ENCODE data around the gene TCF4.

Gene TCF4

GRCh38 chr18:55328301-55328700 lies 259.7 kb downstream of the TCF4 start:
- H3K4me3 ChIP-seq (ENCODE audit: low read depth, low read length): no peak overlapping the region
- TF ChIP-seq, protein P1, sequence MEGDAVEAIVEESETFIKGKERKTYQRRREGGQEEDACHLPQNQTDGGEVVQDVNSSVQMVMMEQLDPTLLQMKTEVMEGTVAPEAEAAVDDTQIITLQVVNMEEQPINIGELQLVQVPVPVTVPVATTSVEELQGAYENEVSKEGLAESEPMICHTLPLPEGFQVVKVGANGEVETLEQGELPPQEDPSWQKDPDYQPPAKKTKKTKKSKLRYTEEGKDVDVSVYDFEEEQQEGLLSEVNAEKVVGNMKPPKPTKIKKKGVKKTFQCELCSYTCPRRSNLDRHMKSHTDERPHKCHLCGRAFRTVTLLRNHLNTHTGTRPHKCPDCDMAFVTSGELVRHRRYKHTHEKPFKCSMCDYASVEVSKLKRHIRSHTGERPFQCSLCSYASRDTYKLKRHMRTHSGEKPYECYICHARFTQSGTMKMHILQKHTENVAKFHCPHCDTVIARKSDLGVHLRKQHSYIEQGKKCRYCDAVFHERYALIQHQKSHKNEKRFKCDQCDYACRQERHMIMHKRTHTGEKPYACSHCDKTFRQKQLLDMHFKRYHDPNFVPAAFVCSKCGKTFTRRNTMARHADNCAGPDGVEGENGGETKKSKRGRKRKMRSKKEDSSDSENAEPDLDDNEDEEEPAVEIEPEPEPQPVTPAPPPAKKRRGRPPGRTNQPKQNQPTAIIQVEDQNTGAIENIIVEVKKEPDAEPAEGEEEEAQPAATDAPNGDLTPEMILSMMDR (IDR thresholded peaks at IDR 0.05; ENCODE audit: low read depth, low read length, missing control alignments): no peak
- DNase-seq (ENCODE audit: low read depth): no peak

- no peak overlapping the region for H3K4me3 ChIP-seq (ENCODE audit: low read depth, low read length)
- DNase-seq (ENCODE audit: low read depth): no peak
- TF ChIP-seq, protein P1 (IDR thresholded peaks at IDR 0.05; ENCODE audit: low read depth, low read length, missing control alignments): no peak
These were observed 260.5 kb downstream of the TCF4 start for GRCh38 chr18:55327454-55327853.

DNA sequence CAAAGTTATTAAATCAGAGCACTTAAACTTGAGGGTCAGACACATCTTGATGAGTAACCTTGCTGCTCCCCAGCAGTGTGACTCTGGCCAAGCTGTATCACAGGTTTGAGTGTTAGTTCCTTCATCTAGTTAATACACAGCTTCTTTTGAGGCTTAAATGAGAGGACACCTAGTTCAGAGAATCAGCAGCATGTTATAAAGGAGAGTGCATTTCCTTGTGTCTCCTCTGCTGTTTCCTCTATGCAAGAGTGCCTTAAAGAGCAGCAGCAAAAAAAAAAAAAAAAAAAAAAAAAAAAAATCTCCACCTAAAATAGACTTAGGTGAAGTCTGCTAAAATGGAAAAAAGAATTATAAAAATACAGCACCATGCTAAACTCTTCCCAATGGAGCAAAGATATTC lies 261.9 kb downstream of the TCF4 start:
- H3K4me3 ChIP-seq (ENCODE audit: low read depth, low read length): no peak overlapping the region
- TF ChIP-seq, protein P1 (IDR thresholded peaks at IDR 0.05; ENCODE audit: low read depth, low read length, missing control alignments): no peak
- no peak for DNase-seq (ENCODE audit: low read depth)

DNA sequence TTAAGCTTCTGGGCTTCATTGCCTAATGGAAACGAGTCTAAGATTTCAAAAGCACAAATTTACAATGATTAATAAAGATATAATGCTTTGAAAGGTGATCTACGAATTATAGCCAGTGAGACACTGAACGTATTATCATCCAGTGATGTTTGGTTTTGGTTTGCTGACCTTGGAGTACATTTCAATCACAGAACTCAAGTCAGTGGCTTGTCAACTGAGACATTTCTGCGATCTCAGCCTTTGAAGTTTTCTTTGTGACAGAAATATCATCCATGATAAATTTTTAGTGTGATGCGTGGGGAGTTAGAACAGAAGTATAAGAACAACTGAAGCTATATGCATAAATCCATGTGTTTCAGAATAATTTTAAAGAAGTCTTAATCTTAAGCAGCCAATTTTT lies 263.8 kb downstream of the TCF4 start:
- TF ChIP-seq, protein P1 (IDR thresholded peaks at IDR 0.05; ENCODE audit: low read depth, low read length, missing control alignments): no peak
- H3K4me3 ChIP-seq (ENCODE audit: low read depth, low read length): no peak overlapping the region
- no peak for DNase-seq (ENCODE audit: low read depth)

GRCh38 chr18:55323051-55323994 lies 264.7 kb downstream of the TCF4 start:
- TF ChIP-seq, protein P1 (IDR thresholded peaks at IDR 0.05; ENCODE audit: low read depth, low read length, missing control alignments): no peak
- DNase-seq (ENCODE audit: low read depth): no peak
- peak overlapping the region; percentile 93 for H3K4me3 ChIP-seq (ENCODE audit: low read depth, low read length)

DNA sequence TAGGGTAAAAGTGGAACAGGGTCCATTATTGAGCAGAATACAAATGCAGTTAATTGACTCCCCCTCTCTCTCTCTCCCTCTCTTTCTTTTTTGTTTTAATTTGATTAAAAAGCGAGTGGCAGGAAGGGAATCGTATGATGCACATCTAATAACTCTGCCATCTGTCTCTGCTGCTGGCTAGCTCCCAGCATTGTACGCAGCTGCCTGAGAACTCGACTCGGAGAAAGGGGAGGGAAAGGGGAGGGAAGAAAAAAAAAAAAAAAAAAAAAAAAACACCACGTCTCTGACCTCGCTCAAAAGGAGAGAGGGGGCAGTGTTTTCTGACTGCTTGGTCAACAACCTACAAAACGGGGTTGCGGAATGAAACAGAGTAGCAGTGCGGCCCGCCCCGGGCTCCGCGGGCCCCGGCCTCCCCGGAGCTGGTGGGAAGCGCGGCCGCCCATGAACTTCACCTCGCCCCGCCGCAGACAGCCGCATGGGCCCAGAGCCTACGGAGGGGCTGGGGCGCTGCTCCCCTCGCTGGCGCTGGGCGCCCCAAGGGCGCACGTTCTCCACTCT lies 265.7 kb downstream of the TCF4 start:
- TF ChIP-seq, protein P1 (IDR thresholded peaks at IDR 0.05; ENCODE audit: low read depth, low read length, missing control alignments): no peak
- peak overlapping the region; percentile 93 for H3K4me3 ChIP-seq (ENCODE audit: low read depth, low read length)
- DNase-seq (ENCODE audit: low read depth): peak; percentile 82
